NCI-H2081 treated with DMSO at 0.1 percent for 48 hours (cell line): ENCODE measurements around the gene TSSK1B.
"Not testable (repeated sequence)": the region's sequence is repeated elsewhere in the genome, so short reads cannot be mapped to it uniquely, and the experiment has no call there.

Experiments used
- DNase-seq: peaks from one replicate; lab custom pipeline; 2025; lab: John Stamatoyannopoulos, UW

Gene TSSK1B

GRCh38 chr5:113434889-113435288, at the start of gene TSSK1B:
Gene TSSK1B, minus strand, starts transcription at chr5:113434989. Its CDS starts 150 bp downstream, at chr5:113434839.
- no peak for DNase-seq

- no peak for DNase-seq
These were observed 45.5 kb upstream of the TSSK1B start for GRCh38 chr5:113480243-113480642.

- no peak for DNase-seq
These were observed 43.9 kb upstream of the TSSK1B start for GRCh38 chr5:113478691-113479090.

GRCh38 chr5:113474100-113474728, 39.4 kb upstream of the TSSK1B start:
- no peak for DNase-seq

- DNase-seq = no peak
These were observed 28.2 kb upstream of the TSSK1B start for GRCh38 chr5:113463032-113463431.

GRCh38 chr5:113457106-113457505, 22.3 kb upstream of the TSSK1B start:
- DNase-seq = not testable (repeated sequence)

- DNase-seq = no peak
These were observed 18.2 kb upstream of the TSSK1B start for GRCh38 chr5:113452941-113453340.

GRCh38 chr5:113451797-113452196, 17.0 kb upstream of the TSSK1B start:
- no peak for DNase-seq

GRCh38 chr5:113450929-113451328, 16.1 kb upstream of the TSSK1B start:
- no peak for DNase-seq

GRCh38 chr5:113450462-113450861, 15.7 kb upstream of the TSSK1B start:
- DNase-seq = no peak

- DNase-seq = no peak
These were observed 13.5 kb upstream of the TSSK1B start for GRCh38 chr5:113448252-113448651.

- no peak for DNase-seq
These were observed 12.8 kb upstream of the TSSK1B start for GRCh38 chr5:113447498-113448050.

GRCh38 chr5:113446358-113446927, 11.7 kb upstream of the TSSK1B start:
- DNase-seq = no peak

- DNase-seq = no peak
These were observed 2.3 kb upstream of the TSSK1B start for GRCh38 chr5:113437111-113437510.

GRCh38 chr5:113435575-113435974, 786 bp upstream of the TSSK1B start:
- DNase-seq = no peak

- no peak for DNase-seq
These were observed 752 bp downstream of the TSSK1B start for GRCh38 chr5:113433862-113434612.

GRCh38 chr5:113433071-113433470, 1.7 kb downstream of the TSSK1B start:
- no peak for DNase-seq

- no peak for DNase-seq
These were observed 6.8 kb downstream of the TSSK1B start for GRCh38 chr5:113427871-113428574.

GRCh38 chr5:113425909-113426308, 8.9 kb downstream of the TSSK1B start:
- no peak for DNase-seq

- no peak for DNase-seq
These were observed 13.1 kb downstream of the TSSK1B start for GRCh38 chr5:113421693-113422092.

- no peak for DNase-seq
These were observed 29.3 kb downstream of the TSSK1B start for GRCh38 chr5:113405530-113405929.

- DNase-seq = no peak
These were observed 30.5 kb downstream of the TSSK1B start for GRCh38 chr5:113404269-113404668.
